ENCODE data around the gene PLXNA2. TPM values are rescaled to one million over a fixed set of nuclear protein-coding genes. Genes with fewer than 3 reads are reported as not detected.

PLXNA2 gene
- total RNA-seq, 1 donor from 2014 or later = 47.5 TPM

DNA sequence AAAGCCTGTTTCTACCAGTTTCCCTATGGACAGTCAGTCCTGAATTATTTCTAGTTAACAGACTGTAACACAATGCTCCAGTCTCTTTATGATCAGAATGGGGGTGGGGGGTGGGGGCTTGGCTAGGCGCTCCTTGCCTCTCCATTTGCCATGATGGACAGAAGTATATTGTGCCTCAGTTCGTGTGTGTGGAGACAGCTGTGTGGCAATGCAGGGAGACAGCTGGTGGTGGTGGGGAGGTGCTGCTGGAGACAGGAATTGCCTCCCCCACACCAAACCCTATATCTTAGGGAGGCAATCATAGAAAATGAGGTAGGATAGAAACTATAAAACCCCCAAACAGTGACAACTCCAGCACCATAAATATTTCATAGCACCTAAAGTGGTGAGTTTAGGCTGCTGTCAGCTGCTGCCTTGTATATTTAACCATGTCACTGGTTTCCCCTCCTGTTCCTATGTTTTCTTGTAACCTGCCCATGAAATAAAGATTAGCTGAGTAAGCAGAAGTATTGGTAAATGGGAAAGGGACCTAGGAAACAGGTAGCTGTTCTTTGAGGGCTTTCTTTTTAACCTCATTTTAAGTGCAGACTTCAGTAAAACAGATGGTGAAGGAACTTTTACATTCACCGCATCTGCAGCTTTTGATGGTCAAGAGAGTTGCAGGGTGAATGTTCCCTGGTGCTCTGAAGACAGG is 3.4 kb downstream of the PLXNA2 start:
- ATAC-seq = no peak

DNA sequence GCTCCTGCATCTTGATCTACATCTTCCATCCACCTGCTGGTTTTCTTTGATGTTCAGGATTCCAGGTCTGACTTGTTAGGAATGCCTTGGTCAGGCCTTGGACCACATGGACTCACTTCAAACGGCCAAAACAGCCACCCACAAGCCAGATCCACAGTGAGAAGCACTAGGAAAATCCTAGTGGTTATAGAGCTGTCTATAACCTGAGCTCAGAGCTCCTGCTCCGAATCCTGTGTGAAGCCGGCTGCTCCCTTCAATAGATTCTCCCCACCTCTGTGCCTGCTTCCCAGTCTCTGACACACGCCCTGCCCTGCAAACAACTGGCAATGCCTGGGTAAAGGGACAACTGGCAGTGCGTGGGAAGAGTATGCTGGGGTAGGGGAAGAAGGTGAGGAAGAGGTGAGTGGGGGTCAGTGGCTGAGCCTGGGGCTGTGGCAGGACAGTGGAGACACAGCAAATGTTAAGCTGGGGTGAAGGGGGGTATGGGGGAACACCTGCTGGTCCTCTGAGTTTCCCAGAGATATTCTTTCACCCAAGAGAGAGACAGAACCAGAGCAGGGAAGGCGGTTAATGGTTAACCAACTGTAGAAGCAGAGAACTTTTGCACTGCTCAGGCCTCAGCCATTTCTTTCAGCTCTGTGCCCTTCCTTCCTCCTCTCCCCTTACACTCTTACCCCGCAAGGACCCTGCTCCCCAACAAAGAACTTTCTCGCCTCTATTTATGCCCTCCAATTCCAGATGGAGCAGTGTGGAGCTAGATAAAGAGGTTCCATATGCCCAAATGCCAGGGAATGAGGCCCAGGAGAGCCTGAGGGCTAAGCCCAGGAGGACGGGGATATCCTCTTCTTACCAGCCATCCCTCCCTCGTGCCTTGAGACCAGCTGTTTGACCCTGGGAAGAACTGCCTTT is 4.5 kb downstream of the PLXNA2 start:
- ATAC-seq = no peak

DNA sequence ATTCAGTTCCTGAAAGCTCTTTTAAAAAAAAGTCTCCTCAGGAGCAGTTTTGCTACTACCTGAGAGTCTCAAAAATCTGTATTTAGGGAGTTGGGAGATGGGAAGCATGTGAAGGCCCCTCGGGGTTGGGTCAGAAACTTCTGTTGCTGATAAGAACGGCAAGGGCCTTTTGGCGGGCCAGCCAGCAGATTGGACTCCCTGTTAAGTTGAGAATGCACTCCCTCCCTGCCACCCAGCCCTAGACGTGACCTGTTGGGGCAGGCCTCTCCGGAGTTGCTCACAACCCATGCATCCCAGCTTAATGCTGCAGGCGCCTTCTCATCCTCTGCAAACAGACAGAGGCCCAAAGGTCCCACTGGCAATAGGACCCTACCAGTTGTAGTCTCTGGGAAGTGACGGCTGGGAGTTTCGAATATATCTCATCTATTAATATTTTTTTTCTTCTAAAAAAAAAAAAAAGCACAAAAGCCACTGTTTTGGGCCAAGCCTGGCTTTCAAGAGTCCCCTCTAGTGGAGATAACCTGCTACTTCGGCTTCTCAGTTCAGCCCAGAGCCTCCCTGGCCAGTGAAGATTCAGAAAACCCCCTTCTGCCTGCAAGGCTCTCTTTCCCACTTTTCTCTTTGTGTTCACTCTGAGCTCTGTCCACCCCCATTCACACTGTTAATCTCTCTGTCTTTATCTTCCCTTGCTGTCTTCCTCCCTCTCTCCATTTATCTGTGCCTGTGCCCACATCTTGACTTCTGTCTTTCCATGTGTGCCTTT is 5.3 kb downstream of the PLXNA2 start:
- peak; percentile 75 for ATAC-seq

DNA sequence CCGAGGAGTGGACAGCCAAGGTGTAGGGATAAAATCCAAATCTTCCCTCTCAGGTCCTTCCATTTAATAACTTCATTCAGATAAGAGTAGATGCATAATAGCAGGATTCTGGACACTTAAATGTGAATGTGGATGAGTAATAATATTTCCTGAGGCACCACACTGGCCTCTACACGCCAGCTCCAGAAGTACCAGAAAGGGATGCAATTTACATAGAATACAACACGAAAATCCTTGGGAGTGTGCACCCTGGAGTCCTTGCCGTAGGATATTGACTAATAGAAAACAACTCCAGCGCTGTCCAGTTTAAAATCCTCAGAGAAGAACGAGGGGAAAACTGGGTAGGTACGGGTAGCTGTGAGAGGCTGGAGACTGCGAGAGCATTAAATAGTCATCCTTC is 6.9 kb downstream of the PLXNA2 start:
- ATAC-seq = no peak

DNA sequence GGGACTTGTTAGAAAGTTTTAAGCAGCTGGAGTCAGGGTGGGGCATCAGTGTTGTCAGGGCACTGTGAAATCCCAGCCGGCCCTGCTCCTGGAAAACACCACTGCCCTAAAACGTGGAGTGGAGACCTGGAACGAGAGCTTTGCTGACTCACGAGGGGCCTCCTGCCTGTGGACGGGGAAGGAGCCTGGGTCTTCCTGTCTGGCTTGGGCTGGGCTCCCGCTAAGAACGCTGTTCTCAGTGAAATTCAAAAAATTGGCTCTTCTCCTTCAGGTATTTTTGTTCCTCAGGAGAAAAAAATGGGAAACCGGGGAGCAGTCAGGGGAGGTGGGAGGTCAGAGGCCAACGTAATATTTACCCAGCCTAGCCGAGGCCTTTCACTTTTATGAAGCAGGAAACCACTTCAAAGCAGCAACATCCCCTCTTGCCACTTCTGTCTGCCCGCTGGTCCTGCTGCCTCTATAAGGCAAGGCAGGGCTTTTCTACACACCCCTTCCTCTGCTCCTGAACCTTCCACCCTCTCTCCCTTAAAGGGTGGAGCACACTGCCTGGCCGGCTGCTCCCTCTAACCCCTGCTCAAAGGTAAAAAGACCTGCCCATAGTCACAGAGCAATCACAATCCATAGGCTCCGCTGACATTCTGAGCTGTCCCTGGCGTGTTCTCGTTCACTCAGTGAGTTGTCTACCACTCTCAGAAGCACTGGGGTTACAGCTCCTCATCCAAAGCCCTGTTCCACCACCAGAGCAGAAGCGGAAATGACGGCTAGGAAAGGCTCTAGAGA is 8.0 kb downstream of the PLXNA2 start:
- ATAC-seq = no peak

DNA sequence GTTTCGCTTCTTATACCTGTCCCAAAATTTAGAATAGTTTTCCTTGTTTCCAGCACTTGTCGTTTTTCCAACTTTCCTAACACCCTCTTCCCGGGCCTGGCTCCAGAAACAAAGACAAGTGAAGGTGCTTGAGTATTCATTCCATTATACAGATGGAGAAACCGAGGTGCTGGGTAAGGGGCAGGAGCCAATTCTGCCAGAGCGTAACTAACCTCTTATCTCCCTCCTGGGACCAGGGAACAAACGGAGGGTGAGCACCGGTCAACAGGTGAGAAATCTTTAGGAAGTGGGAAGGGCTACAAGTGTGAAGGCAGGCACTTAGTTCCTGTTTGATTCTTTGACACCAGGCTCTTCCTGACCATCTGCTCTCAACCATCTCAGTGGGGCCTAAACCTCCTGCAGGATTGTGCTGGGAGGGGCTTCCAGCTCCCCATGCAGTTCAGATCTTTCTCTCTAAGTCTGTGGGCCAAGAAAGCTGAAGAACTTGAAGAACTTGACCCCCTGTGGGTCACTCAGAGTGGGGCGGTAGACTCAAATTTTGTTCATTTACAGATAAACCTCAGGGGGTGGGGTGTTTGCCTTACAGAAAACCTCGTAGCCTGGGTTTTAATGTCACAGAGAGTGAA is 8.7 kb downstream of the PLXNA2 start:
- ATAC-seq = no peak

DNA sequence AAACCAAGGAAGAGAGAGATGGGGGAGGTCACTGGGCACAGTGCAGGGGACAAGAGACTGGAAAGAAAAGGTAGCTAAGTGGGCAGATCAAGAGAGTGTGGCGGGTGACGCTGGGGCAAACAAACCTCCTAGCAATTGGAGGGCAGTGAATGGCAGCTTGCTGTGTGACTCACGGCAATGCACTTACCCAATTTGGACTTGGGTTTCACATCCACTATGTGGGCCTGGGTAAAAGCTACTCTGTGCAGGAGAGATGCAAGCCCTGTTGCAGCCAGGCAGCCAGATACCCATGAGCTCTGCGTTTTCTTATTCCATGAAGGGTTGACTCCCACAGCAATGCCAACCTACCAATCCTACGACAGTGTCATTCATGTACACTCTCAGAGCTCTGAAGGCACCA is 9.5 kb downstream of the PLXNA2 start:
- no peak for ATAC-seq

DNA sequence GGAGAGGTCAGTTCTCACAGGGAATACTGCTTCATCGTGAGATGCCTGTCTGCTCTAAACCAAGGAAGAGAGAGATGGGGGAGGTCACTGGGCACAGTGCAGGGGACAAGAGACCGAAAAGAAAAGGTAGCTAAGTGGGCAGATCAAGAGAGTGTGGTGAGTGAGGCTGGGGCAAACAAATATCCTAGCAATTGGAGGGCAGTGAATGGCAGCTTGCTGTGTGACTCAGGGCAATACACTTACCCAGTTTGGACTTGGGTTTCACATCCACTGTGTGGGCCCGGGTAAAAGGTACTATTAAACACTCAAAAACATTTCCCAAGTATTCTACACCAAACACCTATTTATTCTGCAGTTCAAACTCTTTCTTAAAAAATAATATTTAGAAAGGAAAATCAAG is 10.2 kb downstream of the PLXNA2 start:
- ATAC-seq = no peak

DNA sequence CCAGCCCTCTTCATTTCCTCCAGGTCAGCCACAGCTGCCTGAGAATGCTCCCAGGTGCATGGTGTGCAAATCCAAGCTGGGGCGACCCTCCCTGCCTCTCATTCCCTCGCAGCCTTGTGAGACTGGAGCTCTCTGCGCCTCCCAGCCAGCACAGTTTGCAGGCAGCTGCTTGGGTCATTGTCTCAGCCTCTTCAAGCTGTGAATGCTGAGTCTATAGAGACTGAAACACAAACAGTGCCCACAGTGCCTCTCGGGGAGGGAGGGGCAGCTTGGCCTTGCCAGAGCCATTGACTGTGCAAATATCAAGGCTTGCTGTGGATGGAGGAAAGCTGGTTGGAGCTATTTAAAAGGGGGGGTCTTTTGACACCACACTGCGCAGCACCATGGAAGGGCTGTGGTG is 10.6 kb downstream of the PLXNA2 start:
- ATAC-seq = peak; percentile 23

DNA sequence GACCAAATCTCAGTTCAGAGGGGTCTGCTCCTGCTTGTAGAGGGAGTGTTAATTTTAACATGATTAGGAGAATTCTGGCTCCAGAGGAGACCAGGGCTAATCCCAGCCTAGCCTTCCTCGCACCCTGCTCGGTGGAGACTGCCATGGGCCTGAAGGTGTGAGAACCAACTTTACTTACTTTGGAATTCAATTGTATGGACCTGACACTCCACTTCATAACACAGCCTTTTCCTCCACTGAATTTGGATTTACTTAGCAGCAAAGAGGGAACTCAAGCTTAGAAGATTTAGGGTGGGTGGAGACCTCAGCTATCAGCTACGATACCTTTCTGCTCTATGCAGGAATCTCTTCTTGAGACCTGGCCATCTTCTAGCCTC is 11.5 kb downstream of the PLXNA2 start:
- ATAC-seq = no peak

DNA sequence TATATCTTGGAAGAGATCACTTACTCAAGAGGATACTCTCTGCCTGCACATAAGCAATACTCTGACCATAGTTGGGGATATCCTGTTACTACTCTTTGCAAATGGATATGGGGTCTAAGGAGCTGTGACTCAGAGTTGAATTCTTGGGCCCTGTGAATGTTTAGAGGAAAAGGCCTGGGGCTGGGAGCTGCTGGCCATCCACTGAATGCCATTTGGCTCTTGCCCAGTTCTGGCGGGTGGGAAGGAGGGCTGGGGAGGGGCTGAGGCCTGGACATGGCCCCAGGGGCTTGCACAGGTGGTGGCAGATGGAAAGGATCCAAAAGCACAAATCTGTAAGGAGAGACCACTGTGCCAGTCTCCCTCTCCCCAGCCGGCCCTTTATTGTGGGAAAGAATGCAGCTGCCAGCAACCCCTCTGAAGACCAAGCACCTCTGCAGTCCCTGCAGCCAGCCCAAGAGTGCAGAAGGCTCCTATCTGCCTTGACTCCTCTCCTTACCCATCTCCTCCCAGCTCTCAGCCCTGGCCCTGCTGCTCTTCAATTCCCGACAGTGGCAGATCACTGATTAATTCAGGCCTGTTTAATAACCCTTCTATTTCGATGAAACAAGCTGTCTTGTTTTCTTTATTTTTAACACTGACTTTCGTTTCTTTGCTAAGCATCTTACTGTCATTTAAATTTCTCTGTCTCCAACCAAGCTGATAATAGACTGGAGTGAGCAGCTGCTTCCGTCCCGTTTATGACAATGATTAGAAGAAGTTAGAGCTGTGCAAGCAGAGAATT is 12.1 kb downstream of the PLXNA2 start:
- no peak for ATAC-seq

DNA sequence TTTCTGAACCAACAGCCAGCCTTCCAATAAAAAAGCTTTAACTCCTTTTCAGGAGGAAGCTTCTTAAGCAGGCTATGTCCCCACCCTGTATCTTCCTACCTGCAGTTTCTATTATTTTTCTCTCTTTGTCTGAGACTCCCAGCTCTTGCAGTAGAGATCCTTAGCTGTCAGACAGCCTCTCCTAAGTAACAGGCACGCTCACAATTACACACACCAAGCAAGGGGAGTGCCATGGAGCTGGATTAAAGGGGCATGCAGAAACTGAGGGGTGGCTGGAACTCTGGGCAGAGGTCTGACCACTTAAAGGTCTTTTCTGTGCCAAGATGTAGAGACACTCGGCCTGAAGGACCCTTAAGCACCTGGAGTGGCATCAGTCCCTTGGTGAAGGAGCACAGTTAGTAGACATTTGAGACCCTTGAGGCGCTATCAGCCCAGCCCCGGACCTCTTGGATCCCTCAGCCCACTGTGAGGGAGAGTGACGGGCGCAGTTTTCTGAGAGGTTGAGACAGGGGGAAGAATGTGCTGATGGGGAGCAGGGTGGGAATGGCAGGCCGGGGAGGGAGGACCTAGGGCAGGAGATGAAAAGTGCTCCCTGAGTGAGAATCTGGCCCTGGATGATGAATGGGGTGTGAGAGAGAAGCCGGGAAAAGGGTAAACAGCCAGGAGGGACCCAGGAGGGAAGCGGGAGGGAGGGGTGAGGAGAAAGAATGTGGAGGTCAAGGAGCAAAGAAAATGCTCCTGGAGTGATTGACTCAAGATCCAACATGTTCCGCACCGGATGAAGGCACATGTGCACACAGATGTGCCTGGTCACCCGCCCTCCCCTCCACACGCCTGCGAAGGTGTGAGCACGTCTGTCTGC is 13.3 kb downstream of the PLXNA2 start:
- ATAC-seq = peak; percentile 34

DNA sequence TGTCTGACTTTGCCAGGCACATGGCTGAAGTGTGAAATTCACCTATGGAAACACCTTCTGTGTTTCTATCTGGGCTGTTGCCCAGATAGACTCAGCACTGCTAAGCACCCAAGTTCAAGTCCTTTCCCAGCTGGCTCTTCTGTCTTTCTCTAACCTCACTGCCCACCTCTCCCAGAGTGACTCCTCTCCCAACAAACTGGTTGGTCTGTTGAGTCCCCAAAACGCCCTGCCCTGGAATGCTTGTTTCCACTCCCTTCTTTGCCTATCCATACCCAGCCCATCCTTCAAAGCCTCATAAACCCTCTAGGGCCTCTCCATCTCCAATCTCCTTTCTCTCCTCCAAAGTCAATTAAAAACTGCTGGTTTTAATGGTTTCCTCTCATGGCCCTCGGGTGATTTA is 15.6 kb downstream of the PLXNA2 start:
- ATAC-seq = peak; percentile 78

DNA sequence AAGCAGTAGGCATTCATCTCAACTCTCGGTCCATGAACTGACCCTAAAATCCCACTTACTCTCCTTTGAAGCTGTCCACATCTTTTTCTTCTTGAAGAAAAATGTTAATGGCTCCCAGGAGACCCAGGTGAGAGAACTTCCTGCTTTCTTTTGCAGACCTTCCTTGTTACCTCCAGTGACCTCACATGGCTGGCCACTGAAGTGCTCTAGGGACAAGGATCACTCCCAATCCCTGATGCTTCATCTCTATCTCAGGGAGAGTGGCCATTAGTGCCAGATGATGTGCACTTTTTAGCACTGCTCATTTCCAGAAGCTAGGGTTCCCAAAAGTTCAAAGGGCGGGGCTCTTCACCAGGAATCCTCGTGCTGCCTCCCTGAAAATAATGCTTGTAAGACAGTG is 16.2 kb downstream of the PLXNA2 start:
- ATAC-seq = no peak

DNA sequence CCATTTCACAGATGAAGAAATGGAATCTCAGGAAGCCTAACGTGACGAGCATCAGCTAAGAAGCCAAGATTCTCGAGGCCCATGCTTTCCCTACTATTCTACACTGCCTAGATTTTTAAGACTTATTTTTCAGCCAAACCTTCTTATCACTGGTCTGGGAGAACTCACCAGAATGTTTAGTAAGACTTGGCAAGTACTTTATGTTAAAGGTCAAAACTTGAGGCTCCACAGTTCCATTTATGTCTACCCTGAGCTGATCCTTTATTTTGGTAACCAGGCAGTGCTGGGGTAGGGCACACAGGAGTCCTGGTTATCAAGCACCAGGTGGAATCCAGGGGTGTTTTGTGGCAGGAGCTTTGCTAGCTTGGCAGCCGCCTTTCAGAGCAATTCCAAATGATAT is 16.8 kb downstream of the PLXNA2 start:
- no peak for ATAC-seq

DNA sequence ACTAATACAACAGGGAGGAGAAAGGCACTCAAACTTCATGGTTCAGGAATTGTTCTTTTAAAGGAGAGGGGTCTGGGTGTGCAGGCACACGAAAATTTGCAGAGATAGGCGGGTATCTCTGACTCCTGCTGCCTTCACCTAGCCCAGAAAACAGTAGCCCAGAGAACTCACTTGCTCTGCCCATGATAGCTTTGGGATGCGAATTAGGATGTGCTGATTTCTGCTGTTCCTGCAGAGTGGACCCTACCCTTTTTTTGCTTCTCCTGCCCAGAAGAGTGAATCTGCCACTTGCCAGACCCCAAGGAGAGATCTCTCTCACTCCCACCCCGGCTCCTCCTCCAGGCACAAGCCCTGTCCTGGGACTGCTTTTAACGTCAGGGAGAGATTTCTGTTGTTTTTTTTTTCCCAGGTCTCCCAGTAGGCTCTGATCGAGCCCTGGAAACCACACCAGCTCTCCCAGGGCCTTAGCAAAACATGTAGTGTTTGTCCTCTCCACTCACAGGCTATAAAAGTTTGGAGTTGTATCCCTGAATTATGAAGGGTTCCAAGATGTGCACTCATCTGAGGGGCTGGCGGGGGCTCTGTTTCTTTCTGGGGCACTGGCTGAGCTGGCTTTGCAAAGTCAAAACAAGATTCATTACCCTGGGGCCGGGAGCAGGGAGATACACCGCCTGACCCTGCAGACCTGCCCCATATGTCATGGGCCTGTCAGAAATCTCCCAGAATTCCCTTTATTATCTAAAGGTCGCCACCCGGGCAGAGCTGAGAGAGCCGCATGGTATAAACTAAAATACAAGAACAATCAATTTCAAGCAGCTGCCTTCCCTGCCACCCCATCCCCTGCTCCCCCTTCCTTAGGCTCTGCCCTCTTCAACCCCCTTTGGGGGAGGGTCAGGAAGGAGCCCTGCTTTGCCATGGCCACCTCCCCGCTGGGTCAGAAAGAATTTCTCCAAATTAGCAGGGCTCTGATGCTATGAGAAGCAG is 17.9 kb downstream of the PLXNA2 start:
- ATAC-seq = no peak

DNA sequence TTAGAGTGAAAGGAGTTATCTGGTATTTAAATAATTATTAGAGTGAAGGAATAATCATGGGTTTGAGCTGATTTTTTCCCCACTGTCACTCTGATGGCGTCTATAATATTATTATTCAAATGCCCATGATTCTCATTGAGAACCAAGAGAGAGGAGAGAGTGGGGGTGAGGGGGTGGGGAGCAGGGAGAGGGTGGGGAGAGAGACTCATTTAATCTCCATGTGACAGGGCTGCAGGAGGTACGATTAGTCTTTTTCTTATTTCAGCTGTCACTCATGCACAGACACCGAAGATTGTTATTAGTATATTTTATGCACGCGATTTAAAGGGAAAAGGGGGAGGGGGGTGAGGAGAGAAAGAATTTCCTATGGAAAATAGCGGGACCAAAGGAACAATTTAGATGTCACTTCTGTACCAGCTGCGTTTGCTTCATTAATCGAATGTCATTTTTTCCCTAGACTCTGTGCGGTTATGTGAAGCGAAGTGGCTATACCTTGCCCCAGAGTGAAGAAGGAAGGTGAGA is 19.9 kb downstream of the PLXNA2 start:
- no peak for ATAC-seq

DNA sequence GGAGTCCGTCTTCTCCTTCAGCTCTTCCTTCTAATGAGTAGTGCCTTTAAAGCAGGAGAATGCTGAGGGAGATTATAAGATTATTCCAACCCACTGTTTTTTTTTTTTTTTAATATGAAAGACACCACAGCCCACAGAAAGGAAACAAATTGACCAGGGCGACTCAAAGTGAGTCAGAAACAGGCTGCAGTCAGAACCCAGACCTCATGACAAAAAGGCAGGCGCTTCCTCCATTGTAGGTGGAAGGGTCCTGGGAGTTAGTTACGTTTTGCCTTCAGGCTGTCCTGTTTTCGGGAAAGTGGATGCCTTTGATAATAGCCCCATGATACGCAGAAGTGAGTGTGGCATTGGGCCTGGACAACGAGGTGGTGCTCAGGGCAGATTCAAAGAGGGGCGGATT is 21.0 kb downstream of the PLXNA2 start:
- ATAC-seq = no peak
